HCT116 (cell line): ENCODE data around the gene CREG2. TPM values are rescaled to one million over a fixed set of nuclear protein-coding genes. Genes with fewer than 3 reads are reported as not detected.

Experiments
- ATAC-seq: fragments of 200-7000 bp; cut with Tn5 transposase; 2 replicates; pipeline ENCODE4 v1.9.1; 2020; ENCODE audit warnings: mild to moderate bottlenecking, moderate library complexity
- BruUV-seq: library from RNA; stranded (reverse); fragments of 400-500 nt; replicated peaks from 2 replicates; lab custom pipeline; 2021; lab: Mats Ljungman, UMichigan
- CTCF ChIA-PET: fragments of 300-600 bp; sonication (Branson Sonifier 250); formaldehyde crosslinking; loops from one replicate; lab custom pipeline; 2021; ENCODE audit warnings: antibody characterized with exemption; lab: Charles Lee
- POLR2A ChIA-PET: fragments of 300-600, 350-600 bp; sonication (Branson Sonifier 250); formaldehyde crosslinking; loops from one replicate; lab custom pipeline; 2021; ENCODE audit warnings: antibody characterized with exemption; lab: Charles Lee
- RAD21 ChIA-PET, 2 experiments: fragments of 300-600 bp; sonication (Branson Sonifier 250); formaldehyde crosslinking; loops; one replicate each; lab custom pipeline; 2023; ENCODE audit warnings: low total read pairs in 2 of 2; ENCODE audit not compliant: uncharacterized antibody in 2 of 2, unreplicated experiment in 2 of 2, low non-redundant PET in 1 of 2; lab: Charles Lee
- DNase-seq: peaks from one replicate; pipeline ENCODE4 v3.0.0-alpha.2; 2010; ENCODE audit warnings: low read depth, low spot score
- H2AFZ ChIP-seq: fragments of 200-600 bp; shearing (Covaris generic), sonication (generic); 2 replicates; pipeline ENCODE4 v1.6.1; 2017; ENCODE audit warnings: low read depth, mixed run types, mixed read lengths, antibody characterized with exemption, low read length; ENCODE audit not compliant: poor library complexity, severe bottlenecking
- H3K27ac ChIP-seq: 2 replicates; pipeline ENCODE4 v1.5.1; 2012; ENCODE audit warnings: low read depth, low read length
- H3K27me3 ChIP-seq: fragments of 200-600 bp; sonication (generic); 2 replicates; pipeline ENCODE4 v1.6.1; 2016; ENCODE audit warnings: mixed run types, low read length, mixed read lengths; ENCODE audit not compliant: insufficient read depth
- H3K36me3 ChIP-seq, 2 experiments: fragments of 200-500 bp in 1 of 2; fragments of 200-600 bp in 1 of 2; sonication (Bioruptor generic) in 1 of 2; sonication (generic) in 1 of 2; 2 replicates each; pipeline versions ENCODE4 v1.5.1 to v1.6.1; 2014 to 2016; ENCODE audit warnings: low read length in 2 of 2, inconsistent platforms in 1 of 2, mixed read lengths in 1 of 2, mixed run types in 1 of 2; ENCODE audit not compliant: insufficient read depth in 2 of 2, control insufficient read depth in 1 of 2
- H3K4me1 ChIP-seq, 2 experiments: fragments of 200-600 bp in 1 of 2; sonication (generic) in 1 of 2; 2 replicates each; pipeline versions ENCODE4 v1.5.1 to v1.6.1; 2012 to 2017; ENCODE audit warnings: low read length in 2 of 2, inconsistent platforms in 1 of 2, mild to moderate bottlenecking in 1 of 2, mixed read lengths in 1 of 2, mixed run types in 1 of 2, moderate library complexity in 1 of 2; ENCODE audit not compliant: insufficient read depth in 2 of 2, control insufficient read depth in 1 of 2
- H3K4me2 ChIP-seq: fragments of 200-600 bp; sonication (generic); 2 replicates; pipeline ENCODE4 v1.6.1; 2017; ENCODE audit warnings: mixed run types, low read length, mixed read lengths
- H3K4me3 ChIP-seq, 2 experiments: fragments of 200-600 bp in 1 of 2; sonication (generic) in 1 of 2; replicated peaks in 1 of 2; 2 replicates each; pipeline ENCODE4 v1.5.1; 2011 to 2016; ENCODE audit warnings: low read length in 2 of 2, control low read depth in 1 of 2, low read depth in 1 of 2, mild to moderate bottlenecking in 1 of 2, mixed read lengths in 1 of 2, mixed run types in 1 of 2
- H3K79me2 ChIP-seq: fragments of 200-600 bp; sonication (generic); 2 replicates; pipeline ENCODE4 v1.6.1; 2017; ENCODE audit warnings: mild to moderate bottlenecking, mixed run types, low read length, moderate library complexity, mixed read lengths; ENCODE audit not compliant: insufficient read depth
- H3K9ac ChIP-seq: fragments of 200-600 bp; sonication (generic); 2 replicates; pipeline ENCODE4 v1.6.1; 2016; ENCODE audit warnings: low read length, mixed read lengths
- H3K9me2 ChIP-seq: fragments of 200-600 bp; sonication (generic), shearing (Covaris generic); 2 replicates; pipeline ENCODE4 v1.6.1; 2017; ENCODE audit warnings: mixed run types, mild to moderate bottlenecking, moderate library complexity; ENCODE audit not compliant: insufficient read depth
- H3K9me3 ChIP-seq, 2 experiments: fragments of 200-500 bp in 1 of 2; fragments of 200-600 bp in 1 of 2; sonication (Bioruptor generic) in 1 of 2; sonication (generic) in 1 of 2; 2 replicates each; pipeline ENCODE4 v1.6.1; 2014 to 2017; ENCODE audit warnings: low read length in 2 of 2, mixed read lengths in 2 of 2, inconsistent platforms in 1 of 2, low read depth in 1 of 2, mild to moderate bottlenecking in 1 of 2, mixed run types in 1 of 2, moderate library complexity in 1 of 2; ENCODE audit not compliant: control insufficient read depth in 1 of 2, insufficient read depth in 1 of 2
- H4K20me1 ChIP-seq: fragments of 200-600 bp; sonication (generic), shearing (Covaris generic); 2 replicates; pipeline ENCODE4 v1.6.1; 2017; ENCODE audit warnings: mixed run types, mild to moderate bottlenecking, moderate library complexity; ENCODE audit not compliant: insufficient read depth
- CEBPB ChIP-seq: IDR thresholded peaks from 2 replicates; pipeline ENCODE4 v1.6.1; 2012; ENCODE audit warnings: low read depth
- EGR1 ChIP-seq: IDR thresholded peaks from 2 replicates; pipeline ENCODE4 v1.6.1; 2012; ENCODE audit warnings: low read depth
- ELF1 ChIP-seq: IDR thresholded peaks from 2 replicates; pipeline ENCODE4 v1.6.1; 2012; ENCODE audit warnings: low read depth, borderline replicate concordance
- EZH2 ChIP-seq: fragments of 200-600 bp; sonication (generic); IDR thresholded peaks from 2 replicates; pipeline ENCODE4 v1.6.1; 2017; ENCODE audit warnings: antibody characterized with exemption, mixed run types
- FOSL1 ChIP-seq: IDR thresholded peaks from 2 replicates; pipeline ENCODE4 v1.6.1; 2012; ENCODE audit warnings: low read depth
- JUND ChIP-seq: IDR thresholded peaks from 2 replicates; pipeline ENCODE4 v1.6.1; 2012
- POLR2A ChIP-seq: IDR thresholded peaks from 2 replicates; pipeline ENCODE4 v1.7.0; 2011; ENCODE audit warnings: borderline replicate concordance; ENCODE audit not compliant: insufficient read depth, insufficient read length; ENCODE audit errors: extremely low read depth
- POLR2AphosphoS5 ChIP-seq: IDR thresholded peaks from 2 replicates; pipeline ENCODE4 v1.6.1; 2011; ENCODE audit warnings: mild to moderate bottlenecking, low read depth, low read length, moderate library complexity
- RAD21 ChIP-seq: IDR thresholded peaks from 2 replicates; pipeline ENCODE4 v1.6.1; 2012; ENCODE audit warnings: low read depth, mild to moderate bottlenecking
- SIN3A ChIP-seq: IDR thresholded peaks from 2 replicates; pipeline ENCODE4 v1.6.1; 2012; ENCODE audit warnings: low read depth
- SRF ChIP-seq: IDR thresholded peaks from 2 replicates; pipeline ENCODE4 v1.6.1; 2012; ENCODE audit warnings: low read depth
- TCF7L2 ChIP-seq: IDR thresholded peaks from 2 replicates; pipeline ENCODE4 v1.7.0; 2011; ENCODE audit warnings: borderline replicate concordance, inconsistent platforms; ENCODE audit not compliant: insufficient read depth, insufficient read length; ENCODE audit errors: extremely low read depth
- YY1 ChIP-seq: IDR thresholded peaks from 2 replicates; pipeline ENCODE4 v1.6.1; 2011; ENCODE audit warnings: low read length, low read depth, moderate library complexity, mild to moderate bottlenecking; ENCODE audit not compliant: insufficient replicate concordance; ENCODE audit errors: extremely low read depth
- ZFX ChIP-seq: fragments of 450-650 bp; IDR thresholded peaks from 2 replicates; pipeline ENCODE4 v1.6.1; 2017
- ZNF274 ChIP-seq: fragments of 200-500 bp; sonication (Bioruptor generic); IDR thresholded peaks from 2 replicates; pipeline ENCODE4 v1.6.1; 2014; ENCODE audit warnings: mild to moderate bottlenecking, low read depth, low read length, inconsistent platforms
- intact Hi-C: fragments of 100-400 bp; cut with micrococcal nuclease; formaldehyde crosslinking; loops from 2 replicates; pipeline ENCODE4 v1.10.0; 2022
- total RNA-seq: library from RNA; stranded (reverse); gene quantifications from one replicate; pipeline ENCODE4 v1.2.1, GENCODE V29; 2021; ENCODE audit not compliant: unreplicated experiment
- TF ChIP-seq, protein P1 (sequence below): IDR thresholded peaks from 2 replicates; pipeline ENCODE4 v1.6.1; 2011; ENCODE audit warnings: mild to moderate bottlenecking, low read length, moderate library complexity; ENCODE audit not compliant: insufficient replicate concordance; ENCODE audit errors: extremely low read depth
- TF ChIP-seq, protein P2 (sequence below): IDR thresholded peaks from 2 replicates; pipeline ENCODE4 v1.6.1; 2012
- TF ChIP-seq, protein P3 (sequence below), 3 experiments: fragments of 200-600 bp in 1 of 3; sonication (generic) in 1 of 3; IDR thresholded peaks in 2 of 3; conservative IDR thresholded peaks in 1 of 3; 2 replicates each; pipeline ENCODE4 v1.5.1; 2012 to 2017; ENCODE audit warnings: low read depth in 2 of 3, low read length in 2 of 3, antibody characterized with exemption in 1 of 3, borderline replicate concordance in 1 of 3, control low read depth in 1 of 3, mild to moderate bottlenecking in 1 of 3, mixed read lengths in 1 of 3, mixed run types in 1 of 3, moderate library complexity in 1 of 3; ENCODE audit not compliant: insufficient read depth in 1 of 3
- TF ChIP-seq, protein P4 (sequence below): IDR thresholded peaks from 2 replicates; pipeline ENCODE4 v1.6.1; 2012

CREG2 gene
- total RNA-seq, 1 experiment from 2014 or later: 0.12 TPM

DNA sequence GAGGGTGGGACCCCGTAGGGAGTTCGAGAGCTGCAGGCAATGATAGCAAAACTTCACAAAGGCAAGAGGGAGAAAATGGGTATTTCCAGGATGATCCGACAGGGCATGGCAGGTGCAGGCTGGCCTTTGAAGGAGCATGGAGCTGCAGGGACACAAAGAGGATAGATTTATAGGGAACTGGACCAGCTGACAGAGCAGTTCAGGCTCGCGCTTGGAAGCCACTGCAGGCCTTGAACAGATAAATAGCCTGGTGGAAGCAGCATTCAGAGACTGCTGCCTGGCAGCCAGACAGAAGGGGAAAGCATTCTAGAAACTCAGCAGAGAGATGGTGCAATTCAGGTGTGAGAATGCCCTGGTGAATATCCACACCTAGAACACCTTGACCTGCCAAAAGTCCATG, 29.3 kb upstream of the CREG2 start:
- Histone ChIP-seq H3K27me3 (no peaks in the 10 kb centered on the region), H3K36me3 (no peaks in the 10 kb centered on the region), H3K27ac (no peak overlapping the region), H3K4me3 (no peak overlapping the region), H2AFZ (no peak overlapping the region), H3K4me1 (no peaks in the 10 kb centered on the region), H3K79me2 (no peaks in the 10 kb centered on the region), H3K4me2 (no peak overlapping the region), H3K9me3 (no peaks in the 10 kb centered on the region), H4K20me1 (no peaks in the 10 kb centered on the region), H3K9me2 (no peaks in the 10 kb centered on the region), H3K9ac (no peak overlapping the region)
- no peak for ATAC-seq
- RAD21 ChIA-PET: no interaction called here
- DNase-seq: no peak
- TF ChIP-seq JUND (no peak), ELF1 (no peak), CEBPB (no peak), SRF (no peak), TCF7L2 (no peak), RAD21 (no peak), POLR2A (no peak), EGR1 (no peak), POLR2AphosphoS5 (no peak), FOSL1 (no peak), ZFX (no peak), ZNF274 (no peak), SIN3A (no peak), EZH2 (no peak), YY1 (no peak)
- TF ChIP-seq, protein P1, sequence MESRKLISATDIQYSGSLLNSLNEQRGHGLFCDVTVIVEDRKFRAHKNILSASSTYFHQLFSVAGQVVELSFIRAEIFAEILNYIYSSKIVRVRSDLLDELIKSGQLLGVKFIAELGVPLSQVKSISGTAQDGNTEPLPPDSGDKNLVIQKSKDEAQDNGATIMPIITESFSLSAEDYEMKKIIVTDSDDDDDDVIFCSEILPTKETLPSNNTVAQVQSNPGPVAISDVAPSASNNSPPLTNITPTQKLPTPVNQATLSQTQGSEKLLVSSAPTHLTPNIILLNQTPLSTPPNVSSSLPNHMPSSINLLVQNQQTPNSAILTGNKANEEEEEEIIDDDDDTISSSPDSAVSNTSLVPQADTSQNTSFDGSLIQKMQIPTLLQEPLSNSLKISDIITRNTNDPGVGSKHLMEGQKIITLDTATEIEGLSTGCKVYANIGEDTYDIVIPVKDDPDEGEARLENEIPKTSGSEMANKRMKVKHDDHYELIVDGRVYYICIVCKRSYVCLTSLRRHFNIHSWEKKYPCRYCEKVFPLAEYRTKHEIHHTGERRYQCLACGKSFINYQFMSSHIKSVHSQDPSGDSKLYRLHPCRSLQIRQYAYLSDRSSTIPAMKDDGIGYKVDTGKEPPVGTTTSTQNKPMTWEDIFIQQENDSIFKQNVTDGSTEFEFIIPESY: no peak
- TF ChIP-seq, protein P2, sequence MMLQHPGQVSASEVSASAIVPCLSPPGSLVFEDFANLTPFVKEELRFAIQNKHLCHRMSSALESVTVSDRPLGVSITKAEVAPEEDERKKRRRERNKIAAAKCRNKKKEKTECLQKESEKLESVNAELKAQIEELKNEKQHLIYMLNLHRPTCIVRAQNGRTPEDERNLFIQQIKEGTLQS: no peak
- TF ChIP-seq, protein P3, sequence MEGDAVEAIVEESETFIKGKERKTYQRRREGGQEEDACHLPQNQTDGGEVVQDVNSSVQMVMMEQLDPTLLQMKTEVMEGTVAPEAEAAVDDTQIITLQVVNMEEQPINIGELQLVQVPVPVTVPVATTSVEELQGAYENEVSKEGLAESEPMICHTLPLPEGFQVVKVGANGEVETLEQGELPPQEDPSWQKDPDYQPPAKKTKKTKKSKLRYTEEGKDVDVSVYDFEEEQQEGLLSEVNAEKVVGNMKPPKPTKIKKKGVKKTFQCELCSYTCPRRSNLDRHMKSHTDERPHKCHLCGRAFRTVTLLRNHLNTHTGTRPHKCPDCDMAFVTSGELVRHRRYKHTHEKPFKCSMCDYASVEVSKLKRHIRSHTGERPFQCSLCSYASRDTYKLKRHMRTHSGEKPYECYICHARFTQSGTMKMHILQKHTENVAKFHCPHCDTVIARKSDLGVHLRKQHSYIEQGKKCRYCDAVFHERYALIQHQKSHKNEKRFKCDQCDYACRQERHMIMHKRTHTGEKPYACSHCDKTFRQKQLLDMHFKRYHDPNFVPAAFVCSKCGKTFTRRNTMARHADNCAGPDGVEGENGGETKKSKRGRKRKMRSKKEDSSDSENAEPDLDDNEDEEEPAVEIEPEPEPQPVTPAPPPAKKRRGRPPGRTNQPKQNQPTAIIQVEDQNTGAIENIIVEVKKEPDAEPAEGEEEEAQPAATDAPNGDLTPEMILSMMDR (IDR thresholded peaks at IDR 0.05 in 2 of 3, conservative IDR thresholded peaks at IDR 0.05 in 1 of 3; ENCODE audit: borderline replicate concordance in 1 of 3, insufficient read depth in 1 of 3, low read depth in 2 of 3, low read length in 2 of 3): no peak
- TF ChIP-seq, protein P4, sequence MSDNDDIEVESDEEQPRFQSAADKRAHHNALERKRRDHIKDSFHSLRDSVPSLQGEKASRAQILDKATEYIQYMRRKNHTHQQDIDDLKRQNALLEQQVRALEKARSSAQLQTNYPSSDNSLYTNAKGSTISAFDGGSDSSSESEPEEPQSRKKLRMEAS: no peak
- POLR2A ChIA-PET: no interaction called here
- CTCF ChIA-PET: interaction anchor here (1.8 to 3.2 kb wide), 2 partner anchors 75 to 415 kb away, joined by 5 to 17 read pairs; no protein-coding TSS in a partner anchor
- BruUV-seq: no TSS peak
- intact Hi-C loops: loop anchor here (5.0 to 10.0 kb wide), 2 partner anchors 101 to 568 kb away; no protein-coding TSS in a partner anchor
